ENCODE measurements around the gene SHFL.

Gene SHFL

GRCh38 chr19:10114651-10115391 lies 28.7 kb downstream of the SHFL start:
- H3K36me3 ChIP-seq (ENCODE audit: insufficient read depth, low read length): peaks cover 59% of the 10 kb centered on the region
- H3K9me3 ChIP-seq (ENCODE audit: low read length): no peaks in the 10 kb centered on the region
- H2AFZ ChIP-seq (ENCODE audit: low read depth, low read length): no peak overlapping the region
- H3K4me1 ChIP-seq (ENCODE audit: insufficient read depth, low read length): peaks cover 9% of the 10 kb centered on the region
- H3K27me3 ChIP-seq (ENCODE audit: insufficient read depth, low read length): no peaks in the 10 kb centered on the region
- H3K4me3 ChIP-seq (ENCODE audit: low read length): no peak overlapping the region

DNA sequence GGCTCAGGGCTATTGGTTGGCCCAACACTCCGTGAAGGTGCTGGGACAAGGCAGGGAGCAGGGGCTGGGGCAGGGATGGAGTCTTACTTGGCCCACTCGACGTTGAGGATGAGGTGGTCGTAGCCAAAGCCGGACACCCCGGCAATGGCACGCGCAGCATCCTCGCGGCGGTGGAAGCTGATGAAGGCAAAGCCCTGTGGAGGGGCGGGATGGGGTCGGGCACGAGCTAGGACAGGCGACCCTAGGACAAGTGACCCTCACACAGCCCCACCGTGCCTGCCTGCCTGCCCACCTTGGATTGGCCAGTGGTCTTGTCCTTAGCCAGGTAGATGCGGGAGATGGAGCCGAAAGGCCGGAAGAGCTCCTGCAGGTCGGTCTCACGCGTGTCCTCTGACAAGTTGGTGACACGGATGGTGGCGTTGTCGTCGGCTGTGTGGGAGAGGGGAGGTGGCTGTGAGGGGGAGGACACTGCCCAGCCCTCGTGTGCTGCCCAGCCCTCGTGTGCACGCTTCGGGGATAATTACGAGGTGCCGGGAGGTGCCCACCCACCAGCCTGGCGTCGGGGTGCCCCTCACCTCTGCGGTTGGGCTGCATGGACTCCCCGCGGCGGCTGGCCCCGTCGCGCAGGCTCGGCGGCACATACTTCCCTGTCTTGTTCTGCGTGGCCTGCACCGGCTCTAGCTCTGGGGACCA lies 29.4 kb downstream of the SHFL start:
- H3K4me1 ChIP-seq (ENCODE audit: insufficient read depth, low read length): peaks cover 9% of the 10 kb centered on the region
- H2AFZ ChIP-seq (ENCODE audit: low read depth, low read length): no peak overlapping the region
- H3K9me3 ChIP-seq (ENCODE audit: low read length): no peaks in the 10 kb centered on the region
- H3K4me3 ChIP-seq (ENCODE audit: low read length): no peak overlapping the region
- H3K27me3 ChIP-seq (ENCODE audit: insufficient read depth, low read length): no peaks in the 10 kb centered on the region
- H3K36me3 ChIP-seq (ENCODE audit: insufficient read depth, low read length): peaks cover 52% of the 10 kb centered on the region

DNA sequence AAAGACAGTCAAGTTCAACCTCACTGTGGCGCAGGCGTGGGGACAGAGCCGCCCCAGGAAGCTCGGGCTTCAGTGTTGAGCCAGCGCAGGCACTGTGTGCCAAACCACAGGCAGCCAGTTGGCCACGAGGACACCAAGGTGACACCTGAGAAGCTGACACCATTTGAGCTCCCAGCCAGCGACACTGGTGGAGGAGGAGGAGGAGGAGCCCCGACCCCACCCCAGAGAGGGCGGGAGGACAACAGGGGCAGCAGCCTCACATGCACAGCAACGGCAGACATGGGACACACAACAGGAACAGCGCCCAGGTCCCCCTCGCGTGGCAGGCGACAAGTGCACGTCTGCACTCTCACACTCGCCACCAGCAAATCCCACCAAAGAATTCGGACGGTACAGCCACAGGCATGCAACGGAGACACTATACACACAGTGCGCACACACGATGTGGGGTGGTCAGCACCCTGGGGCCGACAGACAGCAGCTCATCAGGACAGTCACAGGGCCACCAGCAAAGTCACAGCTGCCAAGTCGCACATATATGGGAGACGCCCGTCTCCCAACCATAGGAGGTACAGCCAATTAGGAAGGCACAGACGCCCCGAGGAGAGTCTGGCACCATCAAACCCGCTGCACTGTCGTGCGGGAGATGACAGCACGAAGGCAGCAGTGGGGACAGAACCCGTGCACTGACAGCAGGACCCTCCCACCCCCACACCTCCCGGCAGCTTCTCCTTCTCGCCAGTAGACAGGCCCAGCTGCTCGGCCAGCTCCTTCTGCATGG lies 30.2 kb downstream of the SHFL start:
- peaks cover 9% of the 10 kb centered on the region for H3K4me1 ChIP-seq (ENCODE audit: insufficient read depth, low read length)
- H3K36me3 ChIP-seq (ENCODE audit: insufficient read depth, low read length): peaks cover 46% of the 10 kb centered on the region
- H3K4me3 ChIP-seq (ENCODE audit: low read length): no peak overlapping the region
- H3K27me3 ChIP-seq (ENCODE audit: insufficient read depth, low read length): no peaks in the 10 kb centered on the region
- H3K9me3 ChIP-seq (ENCODE audit: low read length): no peaks in the 10 kb centered on the region
- no peak overlapping the region for H2AFZ ChIP-seq (ENCODE audit: low read depth, low read length)

DNA sequence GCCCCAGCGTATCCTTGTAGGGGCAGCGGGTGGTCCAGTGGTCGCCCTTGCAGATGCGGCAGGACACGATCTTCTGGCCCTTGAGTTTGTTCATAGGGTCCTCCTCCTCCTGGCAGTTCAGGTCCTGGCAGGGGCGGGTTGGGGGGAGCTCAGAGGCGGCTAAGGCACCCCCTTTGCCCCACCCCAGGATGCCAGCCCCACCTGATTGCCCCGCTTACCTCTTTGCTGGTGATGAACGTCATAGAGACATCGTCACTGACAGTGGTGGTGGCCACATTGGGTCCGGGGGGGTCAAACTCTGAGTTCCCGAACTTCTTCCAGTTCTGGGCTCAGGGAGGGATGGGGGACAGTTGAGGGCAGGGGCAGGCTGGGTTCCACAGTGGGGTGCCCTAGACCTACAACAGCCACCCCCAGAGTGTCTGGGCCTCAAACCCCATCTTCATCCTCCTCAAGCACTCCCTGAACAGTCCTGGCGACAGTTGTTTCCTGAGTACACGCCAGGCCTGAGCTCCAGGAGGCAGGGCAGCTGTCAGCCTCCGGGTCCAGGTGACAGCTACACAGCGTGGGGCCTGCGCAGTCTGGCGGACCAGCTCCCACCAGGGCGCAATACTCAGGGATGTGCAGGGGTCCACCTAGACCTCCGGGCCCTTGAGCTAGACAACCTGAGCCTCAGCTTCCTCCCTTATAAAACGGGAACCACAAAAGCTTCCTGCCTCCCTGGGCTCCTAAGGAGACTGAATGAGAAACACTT lies 30.9 kb downstream of the SHFL start:
- H3K9me3 ChIP-seq (ENCODE audit: low read length): no peaks in the 10 kb centered on the region
- no peak overlapping the region for H2AFZ ChIP-seq (ENCODE audit: low read depth, low read length)
- no peaks in the 10 kb centered on the region for H3K27me3 ChIP-seq (ENCODE audit: insufficient read depth, low read length)
- peaks cover 42% of the 10 kb centered on the region for H3K36me3 ChIP-seq (ENCODE audit: insufficient read depth, low read length)
- no peak overlapping the region for H3K4me3 ChIP-seq (ENCODE audit: low read length)
- H3K4me1 ChIP-seq (ENCODE audit: insufficient read depth, low read length): peaks cover 9% of the 10 kb centered on the region

DNA sequence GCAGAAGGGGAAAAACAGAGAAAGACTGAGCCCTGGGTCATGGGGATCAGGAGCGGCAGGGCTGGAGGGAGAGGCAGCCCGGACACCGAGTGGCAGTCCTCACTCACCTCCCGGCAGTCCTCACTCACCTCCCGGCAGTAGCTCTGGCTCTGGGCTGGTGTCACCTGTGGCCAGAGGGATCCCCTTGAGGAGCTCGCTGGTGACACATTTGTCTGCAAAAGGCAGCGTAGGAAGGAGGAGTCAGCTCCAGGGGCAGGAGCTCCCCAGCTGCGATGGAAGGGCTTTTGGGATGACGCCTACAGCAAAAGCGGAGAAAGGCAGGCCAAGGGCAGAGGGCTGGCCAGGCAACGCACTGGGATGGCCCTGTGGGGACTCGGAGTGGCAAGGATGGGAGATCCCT lies 32.8 kb downstream of the SHFL start:
- no peaks in the 10 kb centered on the region for H3K27me3 ChIP-seq (ENCODE audit: insufficient read depth, low read length)
- no peaks in the 10 kb centered on the region for H3K9me3 ChIP-seq (ENCODE audit: low read length)
- H3K4me1 ChIP-seq (ENCODE audit: insufficient read depth, low read length): peaks cover 9% of the 10 kb centered on the region
- H2AFZ ChIP-seq (ENCODE audit: low read depth, low read length): no peak overlapping the region
- H3K4me3 ChIP-seq (ENCODE audit: low read length): peak overlapping the region; percentile 90
- peaks cover 37% of the 10 kb centered on the region for H3K36me3 ChIP-seq (ENCODE audit: insufficient read depth, low read length)

- no peak overlapping the region for H3K4me3 ChIP-seq (ENCODE audit: low read length)
- peaks cover 2% of the 10 kb centered on the region for H3K9me3 ChIP-seq (ENCODE audit: low read length)
- H3K27me3 ChIP-seq (ENCODE audit: insufficient read depth, low read length): no peaks in the 10 kb centered on the region
These were observed 34.5 kb downstream of the SHFL start for GRCh38 chr19:10120538-10121189.

GRCh38 chr19:10122045-10122444 lies 35.9 kb downstream of the SHFL start:
- H3K9me3 ChIP-seq (ENCODE audit: low read length): peaks cover 2% of the 10 kb centered on the region
- no peaks in the 10 kb centered on the region for H3K27me3 ChIP-seq (ENCODE audit: insufficient read depth, low read length)
- H3K36me3 ChIP-seq (ENCODE audit: insufficient read depth, low read length): peaks cover 22% of the 10 kb centered on the region
- no peak overlapping the region for H2AFZ ChIP-seq (ENCODE audit: low read depth, low read length)
- H3K4me3 ChIP-seq (ENCODE audit: low read length): no peak overlapping the region
- peaks cover 9% of the 10 kb centered on the region for H3K4me1 ChIP-seq (ENCODE audit: insufficient read depth, low read length)

More at GRCh38 chr19:10120538-10121189, 34.5 kb downstream of the SHFL start:
- Histone ChIP-seq H3K4me1 (ENCODE audit: insufficient read depth, low read length) (peaks cover 9% of the 10 kb centered on the region), H3K36me3 (ENCODE audit: insufficient read depth, low read length) (peaks cover 31% of the 10 kb centered on the region), H2AFZ (ENCODE audit: low read depth, low read length) (no peak overlapping the region)

- peaks cover 2% of the 10 kb centered on the region for H3K9me3 ChIP-seq (ENCODE audit: low read length)
- H3K36me3 ChIP-seq (ENCODE audit: insufficient read depth, low read length): peaks cover 16% of the 10 kb centered on the region
- H2AFZ ChIP-seq (ENCODE audit: low read depth, low read length): no peak overlapping the region
- no peaks in the 10 kb centered on the region for H3K27me3 ChIP-seq (ENCODE audit: insufficient read depth, low read length)
- H3K4me3 ChIP-seq (ENCODE audit: low read length): no peak overlapping the region
- H3K4me1 ChIP-seq (ENCODE audit: insufficient read depth, low read length): no peaks in the 10 kb centered on the region
These were observed 38.3 kb downstream of the SHFL start for GRCh38 chr19:10124429-10124828.

DNA sequence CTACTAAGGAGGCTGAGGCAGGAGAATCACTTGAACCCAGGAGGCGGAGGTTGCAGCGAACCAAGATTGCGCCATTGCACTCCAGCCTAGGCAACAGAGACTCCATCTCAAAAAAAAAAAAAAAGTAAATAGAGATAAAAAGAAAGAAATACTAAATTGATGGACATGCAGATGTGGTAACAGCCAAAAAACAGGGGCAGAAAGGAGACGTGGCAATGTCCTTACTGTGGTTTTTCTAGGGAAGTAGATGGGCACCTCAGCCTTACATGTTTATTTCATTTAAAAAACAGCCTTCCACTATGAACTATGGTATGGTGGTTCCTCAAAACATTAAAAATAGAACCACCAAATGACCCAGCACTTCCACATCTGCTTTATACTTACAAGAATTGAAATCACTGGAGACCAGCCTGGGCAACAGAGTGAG lies 40.1 kb downstream of the SHFL start:
- Histone ChIP-seq H3K27me3 (ENCODE audit: insufficient read depth, low read length) (no peaks in the 10 kb centered on the region), H3K4me1 (ENCODE audit: insufficient read depth, low read length) (no peaks in the 10 kb centered on the region), H3K9me3 (ENCODE audit: low read length) (peaks cover 2% of the 10 kb centered on the region), H3K4me3 (ENCODE audit: low read length) (no peak overlapping the region), H3K36me3 (ENCODE audit: insufficient read depth, low read length) (peaks cover 28% of the 10 kb centered on the region), H2AFZ (ENCODE audit: low read depth, low read length) (no peak overlapping the region)

GRCh38 chr19:10132905-10133304 lies 46.8 kb downstream of the SHFL start:
- no peaks in the 10 kb centered on the region for H3K4me1 ChIP-seq (ENCODE audit: insufficient read depth, low read length)
- no peaks in the 10 kb centered on the region for H3K9me3 ChIP-seq (ENCODE audit: low read length)
- no peak overlapping the region for H3K4me3 ChIP-seq (ENCODE audit: low read length)
- no peaks in the 10 kb centered on the region for H3K27me3 ChIP-seq (ENCODE audit: insufficient read depth, low read length)
- H3K36me3 ChIP-seq (ENCODE audit: insufficient read depth, low read length): peaks cover 66% of the 10 kb centered on the region
- no peak overlapping the region for H2AFZ ChIP-seq (ENCODE audit: low read depth, low read length)

GRCh38 chr19:10133596-10133995 lies 47.5 kb downstream of the SHFL start:
- Histone ChIP-seq H3K4me1 (ENCODE audit: insufficient read depth, low read length) (no peaks in the 10 kb centered on the region), H3K36me3 (ENCODE audit: insufficient read depth, low read length) (peaks cover 73% of the 10 kb centered on the region), H2AFZ (ENCODE audit: low read depth, low read length) (no peak overlapping the region), H3K9me3 (ENCODE audit: low read length) (no peaks in the 10 kb centered on the region), H3K27me3 (ENCODE audit: insufficient read depth, low read length) (no peaks in the 10 kb centered on the region), H3K4me3 (ENCODE audit: low read length) (no peak overlapping the region)

GRCh38 chr19:10134040-10134439 lies 47.9 kb downstream of the SHFL start:
- peaks cover 75% of the 10 kb centered on the region for H3K36me3 ChIP-seq (ENCODE audit: insufficient read depth, low read length)
- no peaks in the 10 kb centered on the region for H3K9me3 ChIP-seq (ENCODE audit: low read length)

More at GRCh38 chr19:10134040-10134439, 47.9 kb downstream of the SHFL start:
- Histone ChIP-seq H2AFZ (ENCODE audit: low read depth, low read length) (no peak overlapping the region), H3K4me3 (ENCODE audit: low read length) (no peak overlapping the region), H3K4me1 (ENCODE audit: insufficient read depth, low read length) (no peaks in the 10 kb centered on the region), H3K27me3 (ENCODE audit: insufficient read depth, low read length) (no peaks in the 10 kb centered on the region)

All from neuron (in vitro differentiated cells).